OCI-LY7 (cell line): ENCODE data around the gene BZW2.

Experiments
- CTCF ChIP-seq: fragments of 200-600 bp; sonication (generic); conservative IDR thresholded peaks from 2 replicates; pipeline ENCODE4 v1.5.1; 2014; ENCODE audit warnings: mild to moderate bottlenecking, antibody characterized with exemption, low read length, moderate library complexity, mixed read lengths
- EZH2phosphoT487 ChIP-seq: fragments of 200-600 bp; sonication (generic); IDR thresholded peaks from 2 replicates; pipeline ENCODE4 v1.6.1; 2018; ENCODE audit warnings: low read depth, borderline replicate concordance, mild to moderate bottlenecking, mixed run types, antibody characterized with exemption, low read length, moderate library complexity, mixed read lengths

DNA sequence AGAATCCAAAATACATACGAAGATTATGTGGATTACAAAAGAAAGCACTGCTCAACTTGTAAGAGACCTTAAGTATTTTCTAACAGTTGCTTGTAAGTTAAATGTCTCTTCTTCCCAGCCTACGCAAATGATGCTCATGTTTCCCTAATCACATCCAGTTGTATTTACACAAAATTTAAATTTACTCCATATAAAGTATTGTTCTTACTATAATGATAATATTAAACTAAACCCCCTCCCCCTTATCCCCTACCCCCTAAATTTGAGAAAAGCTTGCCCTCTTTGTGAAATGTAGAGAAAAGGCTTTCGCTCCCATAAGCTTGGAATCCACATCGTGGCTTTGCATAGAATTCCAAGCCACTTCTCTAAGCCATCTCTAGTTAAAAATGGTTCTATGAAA is 29.9 kb upstream of the BZW2 start:
- TF ChIP-seq CTCF (no peak), EZH2phosphoT487 (no peak)
